C4-2B (cell line): Measurements from ENCODE around the gene HECA.

Experiments used
- ZFX ChIP-seq: fragments of 450-650 bp; IDR thresholded peaks from 2 replicates; pipeline ENCODE4 v1.6.1; 2017
- TF ChIP-seq, protein P1 (sequence below): fragments of 450-650 bp; conservative IDR thresholded peaks from 2 replicates; pipeline ENCODE4 v1.5.1; 2017; ENCODE audit warnings: mild to moderate bottlenecking

DNA sequence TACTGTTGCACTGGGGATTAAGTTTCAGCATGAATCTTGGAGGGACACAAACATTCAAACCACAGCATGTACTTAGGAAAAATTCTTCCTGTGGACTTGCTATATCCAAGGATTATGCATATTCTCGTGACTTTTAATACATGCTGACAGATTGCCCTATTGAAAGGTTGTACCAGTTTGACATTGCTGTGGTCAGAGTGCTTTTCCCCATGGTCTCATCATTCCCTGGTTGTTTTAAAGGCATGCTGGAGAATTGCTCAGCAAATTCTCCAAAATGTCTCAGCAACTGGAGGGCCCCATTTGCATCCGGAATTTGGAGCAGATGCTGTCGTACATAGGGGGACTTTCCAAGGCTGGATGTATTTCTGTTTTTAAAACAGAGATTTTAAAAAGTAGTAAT is 7.4 kb downstream of the HECA start:
- TF ChIP-seq, protein P1, sequence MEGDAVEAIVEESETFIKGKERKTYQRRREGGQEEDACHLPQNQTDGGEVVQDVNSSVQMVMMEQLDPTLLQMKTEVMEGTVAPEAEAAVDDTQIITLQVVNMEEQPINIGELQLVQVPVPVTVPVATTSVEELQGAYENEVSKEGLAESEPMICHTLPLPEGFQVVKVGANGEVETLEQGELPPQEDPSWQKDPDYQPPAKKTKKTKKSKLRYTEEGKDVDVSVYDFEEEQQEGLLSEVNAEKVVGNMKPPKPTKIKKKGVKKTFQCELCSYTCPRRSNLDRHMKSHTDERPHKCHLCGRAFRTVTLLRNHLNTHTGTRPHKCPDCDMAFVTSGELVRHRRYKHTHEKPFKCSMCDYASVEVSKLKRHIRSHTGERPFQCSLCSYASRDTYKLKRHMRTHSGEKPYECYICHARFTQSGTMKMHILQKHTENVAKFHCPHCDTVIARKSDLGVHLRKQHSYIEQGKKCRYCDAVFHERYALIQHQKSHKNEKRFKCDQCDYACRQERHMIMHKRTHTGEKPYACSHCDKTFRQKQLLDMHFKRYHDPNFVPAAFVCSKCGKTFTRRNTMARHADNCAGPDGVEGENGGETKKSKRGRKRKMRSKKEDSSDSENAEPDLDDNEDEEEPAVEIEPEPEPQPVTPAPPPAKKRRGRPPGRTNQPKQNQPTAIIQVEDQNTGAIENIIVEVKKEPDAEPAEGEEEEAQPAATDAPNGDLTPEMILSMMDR: no peak
- no peak for TF ChIP-seq ZFX
